GM21447 (cell line): ENCODE results near the gene ZNRF3.

Experiments used
- ATAC-seq: cut with Tn5 transposase; IDR thresholded peaks from one replicate; pipeline ENCODE4 v1.9.1; 2021; ENCODE audit not compliant: unreplicated experiment

ZNRF3 gene

GRCh38 chr22:28980326-28980725 is 97.0 kb downstream of the ZNRF3 start:
- no peak for ATAC-seq

DNA sequence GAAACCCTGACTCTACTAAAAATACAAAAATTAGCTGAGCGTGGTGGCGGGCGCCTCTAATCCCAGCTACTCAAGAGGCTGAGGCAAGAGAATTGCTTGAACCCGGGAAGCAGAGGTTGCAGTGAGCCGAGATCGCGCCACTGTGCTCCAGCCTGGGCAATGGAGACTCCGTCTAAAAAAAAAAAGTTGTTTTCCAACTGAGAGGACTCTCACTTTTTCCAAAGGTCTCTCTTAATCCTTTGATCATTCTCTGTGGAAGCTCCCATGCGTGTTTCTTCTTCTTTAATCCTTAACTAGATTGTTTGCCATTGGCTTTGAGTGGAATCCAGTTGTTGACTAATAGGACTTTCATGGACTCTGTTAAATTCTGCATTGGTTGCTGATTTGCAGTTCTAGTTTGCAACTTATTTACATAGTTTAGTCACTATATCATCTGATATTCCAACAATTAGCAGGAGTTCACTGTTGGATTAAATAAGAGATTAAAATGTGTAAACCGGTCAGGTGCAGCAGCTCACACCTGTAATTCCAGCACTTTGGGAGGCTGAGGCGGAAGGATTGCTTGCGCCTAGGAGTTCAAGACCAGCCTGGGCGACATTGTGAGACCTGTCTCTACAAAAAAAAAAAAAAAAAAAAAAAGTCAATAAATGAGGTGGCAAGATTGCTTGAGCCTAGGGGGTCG is 98.6 kb downstream of the ZNRF3 start:
- no peak for ATAC-seq

DNA sequence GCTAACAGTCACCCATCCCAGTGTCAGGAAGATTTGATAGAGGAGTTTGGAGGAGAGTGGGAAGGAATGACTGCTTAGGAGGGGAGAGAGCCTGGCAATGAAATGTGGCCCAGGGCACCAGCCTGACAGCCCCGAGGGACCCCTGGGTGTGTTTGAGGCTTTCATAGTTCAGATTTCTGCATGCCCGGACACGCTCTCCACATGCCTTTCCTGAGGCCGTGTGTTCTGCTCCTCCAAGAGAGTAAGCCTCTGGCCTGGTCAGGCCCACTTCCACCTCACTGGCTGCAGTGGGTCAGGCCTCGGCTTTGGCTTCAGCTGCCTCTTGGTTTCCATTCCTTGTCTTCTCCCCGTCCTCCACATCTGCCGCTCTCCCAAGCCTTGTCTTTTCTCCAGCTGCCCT is 99.8 kb downstream of the ZNRF3 start:
- no peak for ATAC-seq

DNA sequence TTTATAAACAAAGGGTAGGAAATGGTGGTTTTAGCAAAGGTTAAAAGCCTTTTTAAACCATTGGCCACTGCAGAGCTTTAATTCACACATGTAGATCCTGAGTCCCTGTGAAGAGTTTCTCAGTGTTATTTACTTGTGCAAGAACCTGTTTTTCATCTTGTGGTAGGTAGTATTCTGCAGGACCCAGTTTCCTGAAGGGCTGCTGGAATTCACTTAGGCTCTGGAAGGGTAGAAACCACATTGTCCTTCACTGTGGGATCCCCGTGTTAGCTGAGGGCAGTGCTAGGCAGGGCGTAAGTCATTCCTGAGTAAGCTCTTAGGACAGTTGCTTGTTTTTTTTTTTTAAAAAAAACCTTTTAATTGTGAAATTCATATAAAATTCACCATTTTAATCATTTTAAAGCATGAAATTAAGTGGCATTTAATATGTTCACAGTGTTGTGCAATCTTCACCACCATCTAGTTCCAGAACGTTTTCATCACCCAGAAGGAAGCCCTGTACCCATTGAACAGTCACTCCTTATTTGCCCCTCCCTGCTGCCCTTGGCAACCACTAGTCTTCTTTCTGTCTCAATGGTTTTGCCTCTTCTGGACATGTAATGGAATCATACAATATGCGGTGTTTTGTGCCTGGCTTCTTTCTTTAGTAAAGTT is 100.5 kb downstream of the ZNRF3 start:
- no peak for ATAC-seq

- no peak for ATAC-seq
Measured at GRCh38 chr22:28984482-28985158, 101.2 kb downstream of the ZNRF3 start.

DNA sequence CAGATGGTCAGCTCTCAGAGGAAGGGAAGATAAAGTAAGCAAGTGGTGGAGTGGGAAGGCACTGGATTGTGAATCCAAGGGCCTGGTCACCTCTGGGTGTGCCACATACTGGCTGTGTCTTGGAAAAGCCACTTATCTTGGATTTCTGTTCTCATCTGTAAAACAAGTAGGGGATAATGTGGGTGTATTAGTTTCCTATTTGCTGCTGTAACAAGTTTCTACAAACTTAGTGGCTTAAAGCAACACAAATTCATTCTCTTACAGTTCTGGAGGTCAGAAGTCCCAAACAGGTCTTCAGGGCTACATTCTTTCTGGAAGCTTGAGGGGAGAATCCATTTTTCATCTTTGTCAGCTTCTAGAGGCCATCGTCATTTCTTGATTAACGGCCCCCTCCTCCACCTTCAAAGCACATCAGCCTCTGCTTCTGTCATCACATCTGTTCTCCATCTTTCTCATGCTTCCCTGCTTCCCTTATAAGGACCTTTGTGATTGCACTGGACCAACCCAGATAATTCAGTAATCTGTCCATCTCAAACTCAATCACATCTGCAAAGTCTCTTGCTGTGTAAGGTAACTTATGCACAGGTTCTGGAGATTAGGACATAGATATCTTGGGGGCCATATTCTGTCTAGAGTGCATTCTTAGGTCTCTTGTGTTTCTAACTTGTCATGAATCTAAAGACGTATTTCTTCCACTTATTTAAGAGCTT is 102.4 kb downstream of the ZNRF3 start:
- ATAC-seq: no peak

DNA sequence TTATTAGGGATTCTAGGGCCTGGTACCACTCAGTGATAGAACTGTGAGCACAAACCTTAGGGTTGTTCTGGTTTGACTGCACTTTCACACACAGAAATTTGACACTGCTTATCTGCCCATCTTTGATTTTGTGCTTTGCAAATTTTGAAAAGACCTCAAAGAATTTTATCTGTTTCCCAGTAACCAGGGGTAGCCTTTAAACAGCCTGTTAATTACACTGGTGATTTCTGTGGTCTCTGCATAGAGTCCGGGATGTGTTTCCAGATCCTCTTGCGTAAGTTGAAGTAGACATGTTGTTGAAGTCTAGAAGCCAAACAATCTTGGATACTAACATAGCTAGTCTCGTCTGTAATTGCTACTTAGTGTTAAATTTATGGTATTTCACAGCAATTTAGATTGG is 103.0 kb downstream of the ZNRF3 start:
- no peak for ATAC-seq

DNA sequence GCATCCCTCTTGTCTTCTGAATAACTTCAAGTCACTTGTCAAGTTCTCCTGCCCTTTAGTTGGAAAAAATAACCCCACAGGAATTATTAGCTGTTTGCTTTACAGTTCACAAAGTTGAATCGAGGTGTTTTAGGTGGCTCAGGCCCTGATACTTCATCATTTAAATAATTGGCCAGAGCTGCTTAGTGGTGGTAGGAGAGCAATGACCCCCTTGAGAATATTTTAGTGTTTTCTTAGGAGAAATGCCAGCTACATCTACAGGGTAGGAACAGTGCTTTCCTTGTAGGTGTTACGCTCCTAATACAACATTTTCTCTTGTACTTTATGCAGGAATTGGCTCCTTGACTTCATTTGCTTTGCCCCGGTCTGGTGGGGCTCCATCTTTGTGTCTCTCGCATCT is 105.1 kb downstream of the ZNRF3 start:
- ATAC-seq: no peak

- ATAC-seq: no peak
Measured at GRCh38 chr22:28989035-28989464, 105.7 kb downstream of the ZNRF3 start.

DNA sequence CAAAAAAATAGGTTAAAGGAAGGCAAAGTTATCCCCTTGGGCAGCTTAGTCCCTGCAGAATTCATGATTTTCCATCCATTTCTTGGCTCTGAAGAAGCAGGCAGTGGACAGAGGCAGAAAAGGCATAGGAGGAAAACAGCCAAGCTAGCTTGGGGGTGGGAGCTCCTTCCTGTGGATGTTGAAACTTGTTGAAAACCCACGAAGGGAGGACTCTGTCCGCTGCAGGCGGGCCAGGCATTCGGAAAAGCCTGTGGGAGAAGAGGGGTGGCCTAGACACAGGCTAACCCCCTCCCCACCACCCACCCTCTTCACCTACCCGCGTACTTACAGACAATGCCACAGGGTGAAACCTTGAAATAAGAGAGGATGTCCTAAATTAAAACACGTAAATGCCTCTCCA is 106.1 kb downstream of the ZNRF3 start:
- no peak for ATAC-seq

GRCh38 chr22:28989912-28990311 is 106.5 kb downstream of the ZNRF3 start:
- no peak for ATAC-seq

DNA sequence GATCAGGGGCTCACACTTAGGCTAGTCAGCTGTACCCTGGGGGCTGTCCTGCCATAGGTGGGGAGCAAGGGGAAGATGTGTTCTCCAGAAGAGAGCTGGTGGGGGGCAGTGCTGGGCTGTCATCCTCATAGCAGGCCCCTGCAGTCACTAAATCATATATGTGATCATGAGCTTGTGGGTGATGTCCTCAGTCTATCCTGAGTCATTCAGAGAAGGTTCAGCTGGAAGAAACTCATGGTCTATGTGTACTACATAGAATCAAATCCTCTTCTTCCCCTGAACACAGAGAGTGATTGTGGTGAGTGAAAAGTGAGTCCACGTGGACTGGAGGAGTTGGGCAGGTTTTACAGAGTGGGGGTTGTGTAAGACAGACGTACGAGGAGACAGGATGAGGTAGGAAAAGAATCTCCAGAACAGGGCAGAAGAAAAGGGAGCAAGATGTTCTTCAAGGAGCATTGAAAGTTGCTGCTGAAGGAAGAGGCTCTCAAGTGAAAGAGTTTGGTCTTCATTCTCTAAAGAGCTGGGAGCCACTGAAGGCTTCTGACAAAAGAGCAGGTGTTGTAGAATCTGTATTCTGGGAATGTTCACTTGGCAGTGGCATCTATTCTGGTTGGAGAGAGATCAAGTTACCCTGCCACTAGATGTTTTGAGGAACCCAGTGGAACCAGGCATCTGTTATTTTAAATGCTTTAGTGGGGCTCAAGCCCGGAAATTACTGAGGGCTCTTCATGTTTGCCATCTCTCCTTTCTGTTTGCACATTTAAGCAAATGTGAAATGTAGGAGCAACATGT is 109.4 kb downstream of the ZNRF3 start:
- ATAC-seq: no peak

- ATAC-seq: no peak
Measured at GRCh38 chr22:28994522-28994921, 111.2 kb downstream of the ZNRF3 start.

- no peak for ATAC-seq
Measured at GRCh38 chr22:28995551-28995950, 112.2 kb downstream of the ZNRF3 start.

GRCh38 chr22:28997342-28997741 is 114.0 kb downstream of the ZNRF3 start:
- ATAC-seq: no peak

- ATAC-seq: no peak
Measured at GRCh38 chr22:28998681-28999080, 115.3 kb downstream of the ZNRF3 start.

- no peak for ATAC-seq
Measured at GRCh38 chr22:28999510-28999909, 116.1 kb downstream of the ZNRF3 start.

DNA sequence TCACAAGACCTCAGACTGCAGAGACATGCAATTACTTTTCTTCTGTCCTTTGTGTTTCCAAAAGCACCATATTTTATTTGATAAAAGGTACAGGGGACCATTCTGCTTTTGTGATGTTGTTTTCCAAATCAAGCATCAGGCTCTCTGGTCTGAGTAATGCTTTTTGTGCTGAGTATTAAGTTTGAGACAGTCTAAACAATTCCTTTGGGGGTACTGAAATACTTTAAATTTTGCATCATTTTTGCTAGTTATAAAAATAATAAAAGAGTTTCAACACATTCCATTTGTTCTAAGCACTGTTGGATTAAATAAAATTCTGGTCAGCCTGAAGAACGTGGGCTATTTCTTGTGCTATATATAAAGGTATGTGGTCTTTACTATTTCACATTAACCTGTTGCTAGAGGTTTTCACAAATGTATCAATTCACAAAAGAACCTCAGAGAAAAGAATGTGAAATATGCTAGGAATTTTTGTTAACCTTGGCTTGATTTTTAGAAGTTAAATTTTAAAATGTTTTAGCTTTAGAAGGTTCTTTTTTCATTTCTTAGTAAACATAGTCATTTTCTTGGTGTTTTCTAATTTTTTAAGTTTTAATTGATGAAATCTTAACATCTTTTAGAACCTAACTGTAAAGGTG is 116.7 kb downstream of the ZNRF3 start:
- no peak for ATAC-seq

- ATAC-seq: no peak
Measured at GRCh38 chr22:29000641-29001040, 117.3 kb downstream of the ZNRF3 start.

DNA sequence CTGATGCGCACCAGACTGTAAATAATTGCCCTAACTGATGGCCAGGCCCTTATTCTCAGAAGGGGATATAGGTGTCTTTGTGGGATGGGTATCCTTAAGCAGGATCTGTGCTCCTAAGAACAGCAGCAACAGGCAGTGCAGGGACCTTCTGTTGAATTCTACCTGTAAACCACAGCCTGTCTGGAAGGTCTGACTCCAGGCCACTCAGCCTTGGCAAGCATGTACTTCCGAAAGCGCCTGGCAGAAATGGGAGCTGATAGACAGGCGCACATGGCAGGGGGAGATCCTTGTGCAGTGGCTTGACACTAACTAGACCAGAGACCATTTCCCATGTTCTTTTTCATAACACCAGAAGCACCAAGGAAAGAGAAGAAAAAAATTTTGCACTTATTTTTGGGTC is 119.2 kb downstream of the ZNRF3 start:
- no peak for ATAC-seq
